Tibial nerve (tissue), 4 donors: Measurements from ENCODE around the gene B4GALT5. TPM values are rescaled to one million over a fixed set of nuclear protein-coding genes. Genes with fewer than 3 reads are reported as not detected.

Source experiments
- DNase-seq, 2 donors: peaks; one replicate each; pipeline ENCODE4 v3.0.0-alpha.2; 2019; ENCODE audit warnings: low spot score in 2 of 2
- H3K27ac ChIP-seq, 4 donors: fragments of 200-600 bp; sonication (generic) in 3 of 4; one replicate each; pipeline ENCODE4 v1.5.1; 2017 to 2019; ENCODE audit warnings: mild to moderate bottlenecking in 1 of 4
- H3K27me3 ChIP-seq, 2 donors: fragments of 200-600 bp; sonication (generic) in 1 of 2; one replicate each; pipeline versions ENCODE4 v1.5.1 to v1.6.0; 2017 to 2019
- H3K36me3 ChIP-seq, 3 donors: fragments of 200-600 bp; sonication (generic); one replicate each; pipeline ENCODE4 v1.5.1; 2018 to 2019
- H3K4me1 ChIP-seq, 4 donors: fragments of 200-600 bp; sonication (generic) in 3 of 4; one replicate each; pipeline ENCODE4 v1.5.1; 2017 to 2019
- H3K4me3 ChIP-seq, 4 donors: fragments of 200-600 bp; sonication (generic) in 3 of 4; one replicate each; pipeline ENCODE4 v1.5.1; 2017 to 2019; ENCODE audit warnings: mild to moderate bottlenecking in 1 of 4, moderate library complexity in 1 of 4
- H3K9me3 ChIP-seq, 4 donors: fragments of 200-600 bp; sonication (generic) in 3 of 4; one replicate each; pipeline ENCODE4 v1.5.1; 2017 to 2019
- CTCF ChIP-seq, 5 experiments: fragments of 200-600 bp in 3 of 5; fragments of 450-650 bp in 2 of 5; sonication (generic) in 3 of 5; IDR thresholded peaks; one replicate each; pipeline ENCODE4 v1.5.1; 2016 to 2019; ENCODE audit warnings: antibody characterized with exemption in 5 of 5, mild to moderate bottlenecking in 3 of 5, moderate library complexity in 2 of 5
- EP300 ChIP-seq, 2 donors: sonication (generic); formaldehyde crosslinking; IDR thresholded peaks; one replicate each; pipeline ENCODE4 v1.6.1; 2017; ENCODE audit warnings: antibody characterized with exemption in 2 of 2, mild to moderate bottlenecking in 1 of 2
- POLR2A ChIP-seq, 2 donors: fragments of 450-650 bp; IDR thresholded peaks; one replicate each; pipeline ENCODE4 v1.6.1; 2017; ENCODE audit warnings: antibody characterized with exemption in 2 of 2, mild to moderate bottlenecking in 2 of 2, moderate library complexity in 2 of 2
- WGBS, 2 donors: methylation state at CpG; one replicate each; pipeline ENCODE4 v1.1.5; 2018; 5-methylcytosine and 5-hydroxymethylcytosine counted together
- total RNA-seq, 4 donors: library from RNA; depleted of rRNA; stranded (reverse); fragments of >200 nt; gene quantifications; one replicate each; pipeline ENCODE4 v1.1.0, GENCODE V29; 2016

B4GALT5 gene
- total RNA-seq, 4 donors from 2014 or later: 13.6 to 25.2 (median 20.7) TPM

DNA sequence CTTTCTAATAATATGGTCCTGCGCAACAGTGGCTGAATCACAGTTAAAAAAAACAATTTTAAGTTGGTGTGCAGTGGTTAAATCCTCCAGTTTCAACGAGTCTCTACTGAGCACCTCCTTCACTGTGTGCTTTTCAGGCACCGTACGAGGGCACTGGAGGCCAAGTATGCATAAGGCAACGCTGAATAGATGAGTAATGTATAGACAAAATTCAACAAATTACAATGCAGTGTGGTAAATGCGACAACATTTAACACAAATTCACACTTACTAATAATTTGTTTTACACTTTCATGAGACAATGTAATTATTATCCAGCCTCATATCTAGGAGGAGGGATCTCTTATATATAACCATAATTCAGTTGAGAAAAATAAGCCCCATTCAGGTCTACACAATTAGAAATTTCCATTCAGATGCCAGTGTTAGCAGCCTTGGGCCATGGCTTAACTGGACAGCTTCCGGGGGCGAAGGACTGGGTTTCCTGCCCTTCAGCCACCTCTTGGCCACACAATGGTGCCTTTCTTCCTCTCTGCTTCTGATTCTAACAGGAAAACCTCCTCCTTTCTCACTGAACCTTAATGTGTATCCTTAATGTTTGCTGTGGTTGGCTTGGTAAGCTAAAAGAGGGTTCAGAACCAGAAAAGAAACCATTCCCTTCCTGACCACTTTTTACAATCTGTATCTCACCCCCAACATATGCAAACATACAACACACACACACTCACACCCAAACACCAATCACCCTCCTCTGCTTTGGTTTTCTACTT, 51.9 kb downstream of the B4GALT5 start:
- peak overlapping the region in 2 of 4 donors; percentile 36 to 44 for H3K27ac ChIP-seq
- no peak for DNase-seq
- H3K36me3 ChIP-seq: no peaks in the 10 kb centered on the region
- WGBS, 2 donors: 48 to 52% methylated on average over 8 of the region's 8 CpGs
- no peak for TF ChIP-seq CTCF (IDR thresholded peaks at IDR 0.05)
- TF ChIP-seq EP300 (IDR thresholded peaks at IDR 0.05): no peak
- TF ChIP-seq POLR2A (IDR thresholded peaks at IDR 0.05): no peak
- H3K4me1 ChIP-seq: peaks cover 0 to 69% (median 33%) of the 10 kb centered on the region in 4 donors
- H3K4me3 ChIP-seq: no peak overlapping the region
- H3K9me3 ChIP-seq: no peaks in the 10 kb centered on the region
- H3K27me3 ChIP-seq: no peaks in the 10 kb centered on the region

- WGBS, 2 donors: 93 to 98% methylated on average over 5 of the region's 5 CpGs
- Histone ChIP-seq H3K27ac (no peak overlapping the region), H3K27me3 (no peaks in the 10 kb centered on the region), H3K4me3 (no peak overlapping the region), H3K36me3 (peaks cover 0 to 4% (median 0%) of the 10 kb centered on the region in 3 donors), H3K9me3 (no peaks in the 10 kb centered on the region), H3K4me1 (peaks cover 0 to 71% (median 36%) of the 10 kb centered on the region in 4 donors)
- DNase-seq: no peak
- no peak for TF ChIP-seq CTCF (IDR thresholded peaks at IDR 0.05)
- no peak for TF ChIP-seq POLR2A (IDR thresholded peaks at IDR 0.05)
- TF ChIP-seq EP300 (IDR thresholded peaks at IDR 0.05): no peak
These were observed 52.8 kb downstream of the B4GALT5 start for GRCh38 chr20:49660912-49661311.

GRCh38 chr20:49659056-49659455, 54.6 kb downstream of the B4GALT5 start:
- Histone ChIP-seq H3K27ac (no peak overlapping the region), H3K4me3 (no peak overlapping the region), H3K4me1 (peaks cover 0 to 74% (median 36%) of the 10 kb centered on the region in 4 donors), H3K36me3 (peaks cover 0 to 22% (median 0%) of the 10 kb centered on the region in 3 donors), H3K9me3 (no peaks in the 10 kb centered on the region), H3K27me3 (no peaks in the 10 kb centered on the region)
- TF ChIP-seq CTCF (IDR thresholded peaks at IDR 0.05) (no peak), EP300 (IDR thresholded peaks at IDR 0.05) (no peak), POLR2A (IDR thresholded peaks at IDR 0.05) (no peak)
- 50 to 52% methylated on average over 3 of the region's 3 CpGs for WGBS, 2 donors
- no peak for DNase-seq

GRCh38 chr20:49658508-49658907, 55.2 kb downstream of the B4GALT5 start:
- WGBS, 2 donors: 85 to 93% methylated on average over 2 of the region's 2 CpGs
- H3K27me3 ChIP-seq: no peaks in the 10 kb centered on the region
- H3K36me3 ChIP-seq: peaks cover 0 to 28% (median 3%) of the 10 kb centered on the region in 3 donors
- no peaks in the 10 kb centered on the region for H3K9me3 ChIP-seq
- peaks cover 0 to 74% (median 36%) of the 10 kb centered on the region in 4 donors for H3K4me1 ChIP-seq
- DNase-seq: no peak
- H3K27ac ChIP-seq: no peak overlapping the region
- TF ChIP-seq CTCF (IDR thresholded peaks at IDR 0.05) (no peak), POLR2A (IDR thresholded peaks at IDR 0.05) (no peak), EP300 (IDR thresholded peaks at IDR 0.05) (no peak)
- H3K4me3 ChIP-seq: no peak overlapping the region

DNA sequence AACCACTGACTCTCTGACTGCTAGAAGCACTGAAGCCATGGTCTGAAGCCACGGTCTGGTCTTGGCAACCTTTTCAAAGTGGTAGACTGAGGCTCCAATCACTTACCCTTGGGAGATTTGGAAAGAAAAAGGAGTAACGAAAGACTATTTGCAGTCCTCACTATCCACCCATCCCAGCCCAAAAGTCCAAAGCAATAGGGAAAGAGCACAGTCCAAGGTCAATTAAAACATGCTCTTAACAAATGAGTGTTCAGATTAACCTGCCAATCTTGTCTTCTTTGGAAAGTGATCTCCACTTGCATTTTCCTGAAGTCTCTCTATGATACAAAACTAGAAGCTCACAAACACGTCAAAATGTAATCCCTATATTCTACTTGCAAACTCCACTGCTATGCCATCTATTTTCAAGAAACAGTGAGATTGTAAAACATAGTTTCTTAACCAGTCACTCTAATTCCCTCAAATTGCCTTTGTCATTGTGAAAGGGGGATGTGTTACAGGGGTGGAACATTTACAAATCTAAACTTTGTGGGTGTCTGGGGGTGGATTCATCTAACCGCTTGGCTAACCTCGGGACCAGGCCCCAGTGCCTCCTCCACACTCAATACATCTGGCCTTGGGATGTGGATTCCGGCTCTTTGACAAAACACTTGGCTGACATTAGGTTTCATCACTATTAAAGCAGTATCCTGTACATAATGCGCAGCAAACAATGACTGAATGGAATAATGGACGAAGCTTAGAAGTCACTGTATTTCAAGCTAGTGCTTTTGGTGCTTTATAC, 56.4 kb downstream of the B4GALT5 start:
- no peaks in the 10 kb centered on the region for H3K9me3 ChIP-seq
- TF ChIP-seq EP300 (IDR thresholded peaks at IDR 0.05) (no peak), POLR2A (IDR thresholded peaks at IDR 0.05) (no peak), CTCF (IDR thresholded peaks at IDR 0.05) (no peak)
- no peaks in the 10 kb centered on the region for H3K27me3 ChIP-seq
- H3K27ac ChIP-seq: peak overlapping the region in 2 of 4 donors; percentile 31 to 56
- DNase-seq: no peak
- WGBS, 2 donors: 33 to 40% methylated on average over 8 of the region's 8 CpGs
- H3K36me3 ChIP-seq: peaks cover 0 to 40% (median 3%) of the 10 kb centered on the region in 3 donors
- H3K4me1 ChIP-seq: peaks cover 0 to 66% (median 30%) of the 10 kb centered on the region in 4 donors
- H3K4me3 ChIP-seq: no peak overlapping the region
